Panc1 (cell line): ENCODE results near the gene ATXN10. TPM values are rescaled to one million over a fixed set of nuclear protein-coding genes. Genes with fewer than 3 reads are reported as not detected.
A peak's percentile ranks its signal among the peaks of the same experiment; 100 is the strongest.

ENCODE experiments used
- ATAC-seq: fragments of 200-7000 bp; cut with Tn5 transposase; 2 replicates; pipeline ENCODE4 v1.9.1; 2020; ENCODE audit warnings: mild to moderate bottlenecking, moderate library complexity
- BruUV-seq: library from RNA; stranded (reverse); fragments of 400-500 nt; replicated peaks from 2 replicates; lab custom pipeline; 2021; lab: Mats Ljungman, UMichigan
- CTCF ChIA-PET: fragments of 300-600 bp; sonication (Branson Sonifier 250); formaldehyde crosslinking; loops from one replicate; lab custom pipeline; 2022; ENCODE audit warnings: antibody characterized with exemption; lab: Charles Lee
- POLR2A ChIA-PET: fragments of 300-600 bp; sonication (Branson Sonifier 250); formaldehyde crosslinking; loops from one replicate; lab custom pipeline; 2022; ENCODE audit warnings: antibody characterized with exemption; lab: Charles Lee
- DNase-seq: peaks from one replicate; pipeline ENCODE4 v3.0.0-alpha.2; 2010; ENCODE audit warnings: low read depth, low spot score
- H3K27ac ChIP-seq: 2 replicates; pipeline ENCODE4 v1.5.1; 2011; ENCODE audit warnings: mild to moderate bottlenecking, low read length, inconsistent platforms
- H3K27me3 ChIP-seq: fragments of 200-500 bp; sonication (Bioruptor generic); 2 replicates; pipeline ENCODE4 v1.6.0; 2014; ENCODE audit warnings: low read length, inconsistent platforms; ENCODE audit not compliant: control insufficient read depth, insufficient read depth
- H3K36me3 ChIP-seq: fragments of 200-500 bp; sonication (Bioruptor generic); 2 replicates; pipeline ENCODE4 v1.5.1; 2014; ENCODE audit warnings: inconsistent platforms, mild to moderate bottlenecking, low read length, moderate library complexity; ENCODE audit not compliant: control insufficient read depth, insufficient read depth
- H3K4me1 ChIP-seq: 2 replicates; pipeline ENCODE4 v1.5.1; 2011; ENCODE audit warnings: inconsistent platforms, mild to moderate bottlenecking, low read length, moderate library complexity; ENCODE audit not compliant: control insufficient read depth, insufficient read depth
- H3K4me3 ChIP-seq, 2 experiments: 2 replicates each; pipeline ENCODE4 v1.5.1; 2011 to 2012; ENCODE audit warnings: low read depth in 2 of 2, low read length in 2 of 2, mild to moderate bottlenecking in 2 of 2, inconsistent platforms in 1 of 2, moderate library complexity in 1 of 2
- H3K9me3 ChIP-seq: fragments of 200-500 bp; sonication (Bioruptor generic); 2 replicates; pipeline ENCODE4 v1.5.1; 2014; ENCODE audit warnings: low read depth, mild to moderate bottlenecking, inconsistent platforms, low read length, moderate library complexity; ENCODE audit not compliant: control insufficient read depth, insufficient read depth
- POLR2AphosphoS5 ChIP-seq: IDR thresholded peaks from 2 replicates; pipeline ENCODE4 v1.6.1; 2012; ENCODE audit warnings: mild to moderate bottlenecking, low read depth, low read length, moderate library complexity
- REST ChIP-seq, 2 experiments: IDR thresholded peaks; 2 replicates each; pipeline ENCODE4 v1.6.1; 2011 to 2012; ENCODE audit warnings: low read depth in 2 of 2, control low read depth in 1 of 2, low read length in 1 of 2, mild to moderate bottlenecking in 1 of 2, moderate library complexity in 1 of 2; ENCODE audit not compliant: insufficient read depth in 1 of 2
- SIN3A ChIP-seq: IDR thresholded peaks from 2 replicates; pipeline ENCODE4 v1.6.1; 2012; ENCODE audit warnings: low read depth, mild to moderate bottlenecking, low read length, moderate library complexity, borderline replicate concordance; ENCODE audit not compliant: insufficient read depth
- TCF7L2 ChIP-seq: IDR thresholded peaks from 2 replicates; pipeline ENCODE4 v1.6.1; 2011; ENCODE audit warnings: mild to moderate bottlenecking, low read depth, low read length, inconsistent platforms
- in situ Hi-C: cut with HindIII; loops from 2 replicates; pipeline ENCODE4 v1.10.0; 2016; ENCODE audit warnings: low sequenced_read_pairs, low pct_unique_long_range_greater_than_20kb
- intact Hi-C: fragments of 100-400 bp; cut with micrococcal nuclease; formaldehyde crosslinking; loops from one replicate; pipeline ENCODE4 v1.10.0; 2022; ENCODE audit not compliant: unreplicated experiment
- total RNA-seq: library from RNA; stranded (reverse); gene quantifications from one replicate; pipeline ENCODE4 v1.2.1, GENCODE V29; 2021; ENCODE audit not compliant: unreplicated experiment
- TF ChIP-seq, protein P1 (sequence below): fragments of 450-650 bp; IDR thresholded peaks from 2 replicates; pipeline ENCODE4 v1.5.1; 2017; ENCODE audit warnings: mild to moderate bottlenecking

Gene ATXN10
- total RNA-seq, 1 experiment from 2014 or later: 184 TPM

- CTCF ChIA-PET: no interaction called here
- ATAC-seq: no peak
Observed at GRCh38 chr22:45861259-45861658, 189.6 kb downstream of the ATXN10 start.

DNA sequence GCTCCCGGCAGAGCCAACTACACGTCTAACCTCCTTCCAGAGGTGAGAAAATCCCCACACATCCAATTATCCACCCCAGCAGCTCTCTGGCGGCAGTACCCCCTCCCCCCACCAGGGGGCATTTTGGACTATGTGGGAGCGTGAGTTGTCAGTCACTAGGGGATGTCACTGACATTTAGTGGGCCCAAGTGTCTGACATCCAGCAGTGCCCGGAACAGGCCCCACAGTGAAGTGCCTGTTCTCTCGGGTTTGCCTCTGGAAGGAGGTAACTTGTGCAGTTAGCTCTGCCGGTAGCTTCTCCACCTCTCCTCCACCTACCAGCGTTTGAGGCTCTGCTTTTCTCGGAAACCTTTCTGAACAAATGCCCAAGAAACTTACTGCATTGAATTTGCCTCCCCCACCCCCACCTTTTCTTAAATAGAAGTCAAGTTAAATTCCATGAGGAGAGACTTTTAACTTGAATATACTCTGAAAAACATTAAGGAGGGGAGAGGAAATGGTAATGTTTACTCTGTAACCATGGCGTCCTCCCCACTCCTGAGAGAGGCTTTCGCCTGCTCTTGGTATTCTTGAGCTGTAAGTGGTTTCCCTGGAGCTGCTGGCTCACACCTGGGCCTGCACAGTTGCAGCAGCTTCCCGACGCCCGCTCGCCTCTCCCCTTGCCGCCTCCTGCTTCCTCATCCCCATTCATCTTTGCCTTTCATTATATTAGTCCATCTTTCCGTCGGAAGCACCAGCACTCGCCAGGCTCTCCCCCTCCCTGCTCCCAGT lies 192.5 kb downstream of the ATXN10 start:
- POLR2A ChIA-PET: no interaction called here
- Histone ChIP-seq H3K27me3 (no peaks in the 10 kb centered on the region), H3K27ac (no peak overlapping the region), H3K4me3 (no peak overlapping the region), H3K4me1 (0 out of 2 replicates have a peak, but pooled peaks cover 3% of the 10 kb centered on the region), H3K9me3 (no peaks in the 10 kb centered on the region), H3K36me3 (no peaks in the 10 kb centered on the region)
- CTCF ChIA-PET: interaction anchor here (0.7 to 1.1 kb wide), 3 partner anchors 13 to 105 kb away, joined by 3 to 7 read pairs (median 4); no protein-coding TSS in a partner anchor
- in situ Hi-C loops (no loop called here), intact Hi-C loops (loop anchor here (10.0 kb wide), 1 partner anchor 61 kb away; no protein-coding TSS in a partner anchor)
- peak; percentile 43 for DNase-seq
- TF ChIP-seq, protein P1, sequence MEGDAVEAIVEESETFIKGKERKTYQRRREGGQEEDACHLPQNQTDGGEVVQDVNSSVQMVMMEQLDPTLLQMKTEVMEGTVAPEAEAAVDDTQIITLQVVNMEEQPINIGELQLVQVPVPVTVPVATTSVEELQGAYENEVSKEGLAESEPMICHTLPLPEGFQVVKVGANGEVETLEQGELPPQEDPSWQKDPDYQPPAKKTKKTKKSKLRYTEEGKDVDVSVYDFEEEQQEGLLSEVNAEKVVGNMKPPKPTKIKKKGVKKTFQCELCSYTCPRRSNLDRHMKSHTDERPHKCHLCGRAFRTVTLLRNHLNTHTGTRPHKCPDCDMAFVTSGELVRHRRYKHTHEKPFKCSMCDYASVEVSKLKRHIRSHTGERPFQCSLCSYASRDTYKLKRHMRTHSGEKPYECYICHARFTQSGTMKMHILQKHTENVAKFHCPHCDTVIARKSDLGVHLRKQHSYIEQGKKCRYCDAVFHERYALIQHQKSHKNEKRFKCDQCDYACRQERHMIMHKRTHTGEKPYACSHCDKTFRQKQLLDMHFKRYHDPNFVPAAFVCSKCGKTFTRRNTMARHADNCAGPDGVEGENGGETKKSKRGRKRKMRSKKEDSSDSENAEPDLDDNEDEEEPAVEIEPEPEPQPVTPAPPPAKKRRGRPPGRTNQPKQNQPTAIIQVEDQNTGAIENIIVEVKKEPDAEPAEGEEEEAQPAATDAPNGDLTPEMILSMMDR: peak; percentile 90
- no peak for TF ChIP-seq SIN3A
- BruUV-seq: no TSS peak
- ATAC-seq: peak; percentile 77

More at GRCh38 chr22:45861259-45861658, 189.6 kb downstream of the ATXN10 start:
- Histone ChIP-seq H3K4me3 (no peak overlapping the region), H3K36me3 (no peaks in the 10 kb centered on the region), H3K27ac (no peak overlapping the region), H3K27me3 (no peaks in the 10 kb centered on the region), H3K9me3 (no peaks in the 10 kb centered on the region), H3K4me1 (0 out of 2 replicates have a peak, but pooled peaks cover 3% of the 10 kb centered on the region)
- BruUV-seq: no TSS peak
- intact Hi-C loops (loop anchor here (10.0 kb wide), 1 partner anchor 64 kb away; no protein-coding TSS in a partner anchor), in situ Hi-C loops (no loop called here)
- DNase-seq: no peak
- no peak for TF ChIP-seq SIN3A
- TF ChIP-seq, protein P1: no peak
- TF ChIP-seq TCF7L2: no peak
- TF ChIP-seq REST (IDR thresholded peaks at IDR 0.05; ENCODE audit: insufficient read depth in 1 of 2, low read depth in 2 of 2, low read length in 1 of 2): no peak
- TF ChIP-seq POLR2AphosphoS5: no peak
- POLR2A ChIA-PET: no interaction called here
